Dedifferentiated amniotic fluid mesenchymal stem cell (primary cell): ENCODE results near the gene MFRP.

Experiments used
- DNase-seq: peaks from one replicate; pipeline ENCODE4 v3.0.0-alpha.2; 2016; ENCODE audit errors: extremely low spot score

MFRP gene

DNA sequence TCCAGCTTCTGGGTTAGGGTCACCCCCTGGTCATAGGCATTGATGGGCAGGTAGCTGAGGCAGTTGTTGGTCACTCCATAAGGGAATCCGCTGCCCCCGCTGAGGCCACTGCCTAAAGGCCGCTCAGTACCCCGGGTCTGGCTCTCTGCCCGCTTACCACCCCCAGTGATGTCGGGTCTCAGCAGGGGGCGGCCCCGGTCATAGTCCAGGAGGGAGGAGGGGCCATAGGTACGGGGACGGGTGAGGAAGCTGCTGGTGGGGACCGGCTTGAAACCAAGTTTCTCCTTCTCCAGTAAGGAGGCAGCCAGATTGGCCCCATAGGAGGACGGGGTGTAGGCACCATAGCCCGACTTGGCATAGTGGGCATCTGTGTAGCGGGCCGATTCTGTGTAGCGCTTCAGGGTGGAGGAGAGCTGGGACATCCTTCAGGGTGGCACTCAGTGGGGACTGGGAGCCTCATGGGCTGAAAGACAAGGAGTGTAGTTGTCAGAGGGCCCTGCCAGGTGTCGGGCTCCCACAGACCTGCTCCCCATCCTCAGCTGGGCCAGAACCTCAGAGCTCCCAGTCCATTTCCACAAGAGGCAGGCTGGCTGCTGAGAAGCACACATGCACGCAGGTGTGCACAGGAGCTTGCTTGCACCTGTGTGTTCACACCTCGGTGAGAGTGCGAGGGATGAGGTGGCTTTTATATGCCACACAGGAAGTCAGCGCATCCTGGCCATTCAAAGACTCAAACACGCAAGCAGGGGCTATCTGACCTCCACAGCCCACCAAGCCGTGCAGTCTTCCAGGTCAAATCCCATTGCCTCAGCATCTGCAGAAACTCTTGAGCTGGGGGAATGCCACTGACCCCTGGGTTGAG is 26.8 kb upstream of the MFRP start:
- DNase-seq = no peak

DNA sequence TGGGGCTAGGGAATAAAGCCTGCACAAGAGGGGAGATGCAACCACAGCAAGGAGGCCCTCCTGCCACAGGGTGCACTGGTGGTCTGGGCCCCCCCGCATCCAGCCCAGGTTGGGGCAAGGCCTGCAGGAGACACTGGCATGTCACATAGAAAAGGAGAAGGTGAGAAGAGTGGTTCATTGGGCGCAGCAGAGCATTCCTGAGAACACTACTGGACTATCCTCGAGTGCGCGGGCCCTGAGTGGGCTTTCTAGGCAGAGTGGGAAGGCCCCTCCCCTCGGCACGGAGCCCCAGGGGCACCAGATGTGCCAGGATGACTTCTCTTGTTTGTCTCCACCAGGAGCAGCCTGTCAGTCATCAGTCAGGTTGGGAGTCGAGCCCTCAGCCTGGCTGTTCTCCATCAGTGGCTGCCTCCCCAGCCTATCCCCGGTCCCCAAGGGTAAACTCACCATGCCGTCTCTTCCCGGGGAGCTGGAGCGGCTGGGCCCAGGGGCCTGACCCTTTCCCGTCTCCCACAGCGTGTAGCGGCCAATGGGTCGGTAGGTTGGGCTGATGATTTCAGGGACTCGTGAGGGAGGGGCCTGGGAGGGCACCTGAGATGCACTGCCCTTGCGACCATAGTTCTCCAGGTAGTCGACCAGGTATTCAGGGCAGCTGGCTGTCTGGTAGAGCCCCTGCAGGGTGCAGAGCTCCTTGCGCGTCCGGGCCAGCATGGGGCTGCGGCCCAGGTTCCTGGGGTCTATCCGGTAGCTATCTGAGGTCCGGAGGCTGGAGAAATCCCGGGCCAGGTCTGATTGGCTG is 26.0 kb upstream of the MFRP start:
- DNase-seq = no peak

DNA sequence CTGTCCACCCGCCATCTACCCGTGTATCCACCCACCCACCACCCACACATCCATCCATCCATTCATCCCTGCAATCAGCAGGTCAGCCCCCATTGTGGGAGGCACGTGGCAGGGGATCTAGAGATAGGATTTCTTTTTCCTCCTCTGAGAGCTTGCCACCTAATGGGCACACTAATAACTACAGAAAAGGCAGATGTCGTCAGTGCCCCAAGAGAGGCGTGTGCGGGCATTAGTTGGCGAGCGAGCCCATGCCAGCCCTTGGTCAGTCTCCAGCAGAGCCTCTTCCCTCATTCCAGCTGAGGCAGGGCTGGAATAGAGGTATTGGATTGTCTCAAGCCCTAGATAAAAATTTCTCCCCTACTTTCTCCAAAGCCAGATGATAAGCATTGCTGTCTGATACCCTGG is 25.3 kb upstream of the MFRP start:
- no peak for DNase-seq

- no peak for DNase-seq
Measured at GRCh38 chr11:119371067-119371601, 24.6 kb upstream of the MFRP start.

DNA sequence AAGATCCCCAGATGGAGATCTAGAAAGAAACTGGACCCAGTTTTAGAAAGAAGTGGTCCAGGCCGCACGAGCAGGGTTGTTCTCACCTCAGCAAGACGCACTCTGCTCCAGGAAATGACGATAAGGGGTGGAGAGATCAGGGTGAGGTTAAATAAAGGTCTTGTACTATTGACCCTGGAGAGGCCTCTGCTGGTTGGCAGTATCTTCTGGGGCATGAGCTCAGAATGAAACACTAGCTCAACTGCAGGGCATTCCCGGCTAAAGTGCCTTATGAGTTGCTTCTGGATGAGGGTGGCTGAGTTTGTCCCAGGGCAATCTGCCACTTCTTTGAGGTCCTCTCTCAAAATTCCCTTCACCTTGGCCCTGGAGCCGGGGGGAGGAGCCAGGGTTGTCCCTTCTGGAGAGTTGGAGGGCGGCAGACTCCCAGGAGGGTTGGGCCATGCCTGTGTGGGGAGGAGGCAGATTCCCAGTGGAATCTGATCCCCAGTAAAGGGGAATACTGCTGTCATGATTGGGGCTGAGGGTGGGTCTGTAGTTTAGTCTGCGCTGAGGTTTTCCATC is 24.1 kb upstream of the MFRP start:
- DNase-seq = no peak

DNA sequence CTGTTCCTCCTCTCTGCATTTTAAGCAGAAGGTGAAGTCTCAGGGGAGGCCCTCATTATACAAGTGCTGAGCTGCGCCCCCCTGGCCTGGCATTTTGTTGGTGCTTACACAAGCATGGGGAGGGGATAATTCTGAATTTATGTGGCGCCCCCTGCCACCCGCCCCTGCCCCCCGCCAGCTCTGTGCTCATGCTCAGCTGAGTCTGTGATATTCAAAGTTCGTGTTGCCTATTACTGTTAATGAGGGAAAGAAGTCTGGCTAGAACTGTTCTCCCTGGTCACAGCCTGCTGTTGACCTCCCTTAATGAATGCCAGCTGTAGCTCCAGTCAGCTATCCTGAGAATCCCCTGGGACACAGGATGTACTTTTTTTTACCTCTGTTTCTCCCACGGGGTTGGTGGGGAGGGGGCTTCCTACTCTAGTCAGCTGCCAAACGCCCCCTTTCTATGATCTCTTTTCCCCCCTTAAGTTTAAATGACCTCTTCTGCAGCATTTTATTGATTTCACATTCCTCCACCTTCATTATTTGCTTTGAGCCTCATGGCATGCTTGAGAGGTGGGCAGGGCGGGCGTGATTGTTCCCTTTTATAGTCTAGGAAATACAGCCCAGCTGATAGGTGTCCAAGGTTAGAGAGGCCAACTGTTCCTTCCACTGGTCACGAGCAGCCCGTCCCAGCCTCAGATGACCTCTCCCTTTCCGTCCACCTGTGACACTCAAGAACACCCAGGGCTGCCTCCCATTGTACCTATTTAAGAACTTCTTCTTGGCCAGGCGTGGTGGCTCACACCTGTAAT is 22.8 kb upstream of the MFRP start:
- no peak for DNase-seq

GRCh38 chr11:119368121-119369034 is 21.9 kb upstream of the MFRP start:
- no peak for DNase-seq

DNA sequence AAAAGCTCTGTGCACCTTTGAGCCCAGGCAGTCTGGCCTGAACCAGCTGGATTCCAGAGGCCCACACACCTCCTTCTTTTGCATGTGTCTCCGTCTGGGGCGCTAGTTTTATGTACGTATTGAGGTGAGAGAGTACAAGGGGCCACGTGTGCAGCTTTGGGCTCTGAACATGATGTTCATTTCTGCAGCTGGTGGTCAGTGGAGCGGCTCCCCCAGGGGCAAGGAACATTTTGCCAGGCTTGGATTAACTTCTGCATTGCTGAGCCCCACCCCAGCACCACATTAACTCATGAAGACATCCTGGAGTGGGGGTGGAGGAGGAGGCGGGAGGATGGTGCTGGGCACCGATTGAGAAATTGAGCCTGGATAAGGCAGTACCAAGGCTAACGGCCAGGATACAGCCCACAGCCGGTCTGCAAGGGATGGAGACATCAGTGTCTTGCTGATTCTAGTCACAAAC is 21.2 kb upstream of the MFRP start:
- no peak for DNase-seq

GRCh38 chr11:119366690-119367620 is 20.4 kb upstream of the MFRP start:
- no peak for DNase-seq

GRCh38 chr11:119365071-119365591 is 18.6 kb upstream of the MFRP start:
- no peak for DNase-seq

GRCh38 chr11:119363851-119364590 is 17.5 kb upstream of the MFRP start:
- no peak for DNase-seq

GRCh38 chr11:119363081-119363850 is 16.8 kb upstream of the MFRP start:
- DNase-seq = no peak

DNA sequence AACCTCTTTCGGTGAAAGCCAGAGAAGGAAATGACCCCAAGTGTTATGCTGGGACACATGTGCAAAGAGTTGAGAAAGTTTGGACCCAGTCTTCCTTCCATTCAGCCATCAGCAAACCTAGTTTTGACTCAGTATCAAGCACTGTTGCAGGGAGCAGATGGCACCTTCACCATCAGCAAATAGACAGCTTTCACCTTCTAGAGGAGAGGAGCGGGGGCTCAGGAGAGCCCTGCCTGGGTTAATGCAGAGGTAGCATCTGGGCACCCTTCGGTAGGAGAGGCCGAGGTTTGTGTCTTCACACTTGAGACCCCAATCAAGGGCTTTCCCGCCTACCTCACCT is 16.2 kb upstream of the MFRP start:
- no peak for DNase-seq

- no peak for DNase-seq
Measured at GRCh38 chr11:119361941-119362725, 15.6 kb upstream of the MFRP start.

- peak; percentile 65 for DNase-seq
Measured at GRCh38 chr11:119361056-119361787, 14.7 kb upstream of the MFRP start.
